ENCODE results near the gene MAEA.

- TF ChIP-seq, protein P1, sequence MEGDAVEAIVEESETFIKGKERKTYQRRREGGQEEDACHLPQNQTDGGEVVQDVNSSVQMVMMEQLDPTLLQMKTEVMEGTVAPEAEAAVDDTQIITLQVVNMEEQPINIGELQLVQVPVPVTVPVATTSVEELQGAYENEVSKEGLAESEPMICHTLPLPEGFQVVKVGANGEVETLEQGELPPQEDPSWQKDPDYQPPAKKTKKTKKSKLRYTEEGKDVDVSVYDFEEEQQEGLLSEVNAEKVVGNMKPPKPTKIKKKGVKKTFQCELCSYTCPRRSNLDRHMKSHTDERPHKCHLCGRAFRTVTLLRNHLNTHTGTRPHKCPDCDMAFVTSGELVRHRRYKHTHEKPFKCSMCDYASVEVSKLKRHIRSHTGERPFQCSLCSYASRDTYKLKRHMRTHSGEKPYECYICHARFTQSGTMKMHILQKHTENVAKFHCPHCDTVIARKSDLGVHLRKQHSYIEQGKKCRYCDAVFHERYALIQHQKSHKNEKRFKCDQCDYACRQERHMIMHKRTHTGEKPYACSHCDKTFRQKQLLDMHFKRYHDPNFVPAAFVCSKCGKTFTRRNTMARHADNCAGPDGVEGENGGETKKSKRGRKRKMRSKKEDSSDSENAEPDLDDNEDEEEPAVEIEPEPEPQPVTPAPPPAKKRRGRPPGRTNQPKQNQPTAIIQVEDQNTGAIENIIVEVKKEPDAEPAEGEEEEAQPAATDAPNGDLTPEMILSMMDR (conservative IDR thresholded peaks at IDR 0.05; ENCODE audit: low read length): no peak
- TF ChIP-seq EZH2phosphoT487 (IDR thresholded peaks at IDR 0.05; ENCODE audit: borderline replicate concordance): no peak
Measured at GRCh38 chr4:1253831-1254230, 35.9 kb upstream of the MAEA start.

All from Loucy (cell line).